ENCODE measurements around the gene ACSL3. TPM values are rescaled to one million over a fixed set of nuclear protein-coding genes. Genes with fewer than 3 reads are reported as not detected.

The ACSL3 gene
- total RNA-seq, 1 experiment from 2014 or later, result 100 TPM

- ChIA-PET POLR2A (interaction anchor here (0.6 kb wide), 1 partner anchor 18 kb away, joined by 5 read pairs; no protein-coding TSS in a partner anchor), CTCF (interaction anchor here (0.8 to 1.0 kb wide), 2 partner anchors 9 to 28 kb away, joined by 3 to 4 read pairs; no protein-coding TSS in a partner anchor)
- H3K27ac Mint-ChIP-seq, result no peak overlapping the region
- ATAC-seq (no peak; the same call in 1 of the 2 replicates), DNase-seq (ENCODE audit: low spot score) (no peak)
- TF ChIP-seq NFYB (CRISPR knock-in tag; conservative IDR thresholded peaks at IDR 0.05; ENCODE audit: low read depth), result no peak
- TF ChIP-seq, protein P1, sequence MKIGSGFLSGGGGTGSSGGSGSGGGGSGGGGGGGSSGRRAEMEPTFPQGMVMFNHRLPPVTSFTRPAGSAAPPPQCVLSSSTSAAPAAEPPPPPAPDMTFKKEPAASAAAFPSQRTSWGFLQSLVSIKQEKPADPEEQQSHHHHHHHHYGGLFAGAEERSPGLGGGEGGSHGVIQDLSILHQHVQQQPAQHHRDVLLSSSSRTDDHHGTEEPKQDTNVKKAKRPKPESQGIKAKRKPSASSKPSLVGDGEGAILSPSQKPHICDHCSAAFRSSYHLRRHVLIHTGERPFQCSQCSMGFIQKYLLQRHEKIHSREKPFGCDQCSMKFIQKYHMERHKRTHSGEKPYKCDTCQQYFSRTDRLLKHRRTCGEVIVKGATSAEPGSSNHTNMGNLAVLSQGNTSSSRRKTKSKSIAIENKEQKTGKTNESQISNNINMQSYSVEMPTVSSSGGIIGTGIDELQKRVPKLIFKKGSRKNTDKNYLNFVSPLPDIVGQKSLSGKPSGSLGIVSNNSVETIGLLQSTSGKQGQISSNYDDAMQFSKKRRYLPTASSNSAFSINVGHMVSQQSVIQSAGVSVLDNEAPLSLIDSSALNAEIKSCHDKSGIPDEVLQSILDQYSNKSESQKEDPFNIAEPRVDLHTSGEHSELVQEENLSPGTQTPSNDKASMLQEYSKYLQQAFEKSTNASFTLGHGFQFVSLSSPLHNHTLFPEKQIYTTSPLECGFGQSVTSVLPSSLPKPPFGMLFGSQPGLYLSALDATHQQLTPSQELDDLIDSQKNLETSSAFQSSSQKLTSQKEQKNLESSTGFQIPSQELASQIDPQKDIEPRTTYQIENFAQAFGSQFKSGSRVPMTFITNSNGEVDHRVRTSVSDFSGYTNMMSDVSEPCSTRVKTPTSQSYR (CRISPR knock-in tag; IDR thresholded peaks at IDR 0.05), result no peak
- no peak for TF ChIP-seq NR2C2 (CRISPR knock-in tag; IDR thresholded peaks at IDR 0.05)
- 0 out of 2 replicates have a peak, but pooled peaks cover 2% of the 10 kb centered on the region for H3K36me3 Mint-ChIP-seq
- no peaks in the 10 kb centered on the region for H3K27me3 Mint-ChIP-seq (ENCODE audit: low read depth)
- H3K9me3 Mint-ChIP-seq, result no peaks in the 10 kb centered on the region
- no peak overlapping the region for H3K4me3 Mint-ChIP-seq
- H3K4me1 Mint-ChIP-seq, result peaks cover 56% of the 10 kb centered on the region
Measured at GRCh38 chr2:222893716-222894115, 32.9 kb downstream of the ACSL3 start.

DNA sequence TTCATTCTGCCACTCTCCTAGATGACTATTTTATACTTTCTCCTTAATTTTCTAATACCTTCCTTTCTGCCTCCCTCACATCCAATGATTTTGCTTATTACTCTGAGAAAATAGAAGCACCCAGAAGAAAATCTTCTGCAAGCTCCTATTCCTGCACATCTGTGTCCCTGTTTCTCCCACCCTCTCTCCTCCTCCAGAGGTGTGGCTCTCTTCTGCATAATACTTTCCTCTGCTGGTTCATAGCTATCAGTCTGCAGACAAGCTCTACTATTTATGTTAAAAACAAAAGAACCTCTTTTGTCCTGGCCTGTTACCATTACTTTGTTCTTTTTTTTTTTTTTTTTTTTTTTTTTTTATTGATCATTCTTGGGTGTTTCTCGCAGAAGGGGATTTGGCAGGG lies 34.3 kb downstream of the ACSL3 start:
- Mint-ChIP-seq H3K27ac (no peak overlapping the region), H3K4me1 (peaks cover 59% of the 10 kb centered on the region), H3K4me3 (no peak overlapping the region), H3K27me3 (ENCODE audit: low read depth) (no peaks in the 10 kb centered on the region), H3K36me3 (no peaks in the 10 kb centered on the region), H3K9me3 (no peaks in the 10 kb centered on the region)
- ATAC-seq (no peak), DNase-seq (ENCODE audit: low spot score) (no peak)
- CTCF ChIA-PET, result no interaction called here
- POLR2A ChIA-PET, result no interaction called here
- TF ChIP-seq E2F4 (CRISPR knock-in tag; IDR thresholded peaks at IDR 0.05; ENCODE audit: borderline replicate concordance, low read depth) (no peak), FOXJ3 (CRISPR knock-in tag; IDR thresholded peaks at IDR 0.05; ENCODE audit: borderline replicate concordance) (no peak), KAT7 (CRISPR knock-in tag; IDR thresholded peaks at IDR 0.05; ENCODE audit: borderline replicate concordance) (no peak), JAZF1 (CRISPR knock-in tag; IDR thresholded peaks at IDR 0.05) (no peak), ZNF263 (CRISPR knock-in tag; IDR thresholded peaks at IDR 0.05; ENCODE audit: low read depth) (no peak), GTF2I (CRISPR knock-in tag; conservative IDR thresholded peaks at IDR 0.05) (no peak), GRHL2 (CRISPR knock-in tag; IDR thresholded peaks at IDR 0.05; ENCODE audit: insufficient replicate concordance, severe bottlenecking) (no peak), ZNF512 (CRISPR knock-in tag; IDR thresholded peaks at IDR 0.05; ENCODE audit: borderline replicate concordance) (no peak), ESRRA (CRISPR knock-in tag; IDR thresholded peaks at IDR 0.05; ENCODE audit: borderline replicate concordance) (no peak), SMAD3 (CRISPR knock-in tag; IDR thresholded peaks at IDR 0.05; ENCODE audit: borderline replicate concordance) (no peak), ZNF416 (CRISPR knock-in tag; IDR thresholded peaks at IDR 0.05) (no peak), E2F5 (CRISPR knock-in tag; IDR thresholded peaks at IDR 0.05) (no peak), ZNF396 (CRISPR knock-in tag; IDR thresholded peaks at IDR 0.05; ENCODE audit: borderline replicate concordance) (no peak), ZNF425 (CRISPR knock-in tag; conservative IDR thresholded peaks at IDR 0.05) (no peak)
- TF ChIP-seq, protein P2, sequence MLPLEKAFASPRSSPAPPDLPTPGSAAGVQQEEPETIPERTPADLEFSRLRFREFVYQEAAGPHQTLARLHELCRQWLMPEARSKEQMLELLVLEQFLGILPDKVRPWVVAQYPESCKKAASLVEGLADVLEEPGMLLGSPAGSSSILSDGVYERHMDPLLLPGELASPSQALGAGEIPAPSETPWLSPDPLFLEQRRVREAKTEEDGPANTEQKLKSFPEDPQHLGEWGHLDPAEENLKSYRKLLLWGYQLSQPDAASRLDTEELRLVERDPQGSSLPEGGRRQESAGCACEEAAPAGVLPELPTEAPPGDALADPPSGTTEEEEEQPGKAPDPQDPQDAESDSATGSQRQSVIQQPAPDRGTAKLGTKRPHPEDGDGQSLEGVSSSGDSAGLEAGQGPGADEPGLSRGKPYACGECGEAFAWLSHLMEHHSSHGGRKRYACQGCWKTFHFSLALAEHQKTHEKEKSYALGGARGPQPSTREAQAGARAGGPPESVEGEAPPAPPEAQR (CRISPR knock-in tag; IDR thresholded peaks at IDR 0.05), result no peak
- TF ChIP-seq, protein P3, sequence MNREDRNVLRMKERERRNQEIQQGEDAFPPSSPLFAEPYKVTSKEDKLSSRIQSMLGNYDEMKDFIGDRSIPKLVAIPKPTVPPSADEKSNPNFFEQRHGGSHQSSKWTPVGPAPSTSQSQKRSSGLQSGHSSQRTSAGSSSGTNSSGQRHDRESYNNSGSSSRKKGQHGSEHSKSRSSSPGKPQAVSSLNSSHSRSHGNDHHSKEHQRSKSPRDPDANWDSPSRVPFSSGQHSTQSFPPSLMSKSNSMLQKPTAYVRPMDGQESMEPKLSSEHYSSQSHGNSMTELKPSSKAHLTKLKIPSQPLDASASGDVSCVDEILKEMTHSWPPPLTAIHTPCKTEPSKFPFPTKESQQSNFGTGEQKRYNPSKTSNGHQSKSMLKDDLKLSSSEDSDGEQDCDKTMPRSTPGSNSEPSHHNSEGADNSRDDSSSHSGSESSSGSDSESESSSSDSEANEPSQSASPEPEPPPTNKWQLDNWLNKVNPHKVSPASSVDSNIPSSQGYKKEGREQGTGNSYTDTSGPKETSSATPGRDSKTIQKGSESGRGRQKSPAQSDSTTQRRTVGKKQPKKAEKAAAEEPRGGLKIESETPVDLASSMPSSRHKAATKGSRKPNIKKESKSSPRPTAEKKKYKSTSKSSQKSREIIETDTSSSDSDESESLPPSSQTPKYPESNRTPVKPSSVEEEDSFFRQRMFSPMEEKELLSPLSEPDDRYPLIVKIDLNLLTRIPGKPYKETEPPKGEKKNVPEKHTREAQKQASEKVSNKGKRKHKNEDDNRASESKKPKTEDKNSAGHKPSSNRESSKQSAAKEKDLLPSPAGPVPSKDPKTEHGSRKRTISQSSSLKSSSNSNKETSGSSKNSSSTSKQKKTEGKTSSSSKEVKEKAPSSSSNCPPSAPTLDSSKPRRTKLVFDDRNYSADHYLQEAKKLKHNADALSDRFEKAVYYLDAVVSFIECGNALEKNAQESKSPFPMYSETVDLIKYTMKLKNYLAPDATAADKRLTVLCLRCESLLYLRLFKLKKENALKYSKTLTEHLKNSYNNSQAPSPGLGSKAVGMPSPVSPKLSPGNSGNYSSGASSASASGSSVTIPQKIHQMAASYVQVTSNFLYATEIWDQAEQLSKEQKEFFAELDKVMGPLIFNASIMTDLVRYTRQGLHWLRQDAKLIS (CRISPR knock-in tag; IDR thresholded peaks at IDR 0.05; ENCODE audit: borderline replicate concordance), result no peak

Data from WTC11 (cell line).